Measurements from ENCODE around the gene PDCD2.

The PDCD2 gene

GRCh38 chr6:170561555-170561954 lies 22.9 kb downstream of the PDCD2 start:
- Mint-ChIP-seq H3K9me3 (no peaks in the 10 kb centered on the region), H3K4me1 (peaks cover 29% of the 10 kb centered on the region), H3K27ac (peak overlapping the region; percentile 54), H3K4me3 (no peak overlapping the region), H3K36me3 (peaks cover 100% of the 10 kb centered on the region)
- ATAC-seq, result no peak
- DNase-seq (ENCODE audit: low spot score in 2 of 2), result no peak

- Mint-ChIP-seq H3K27ac (no peak overlapping the region), H3K36me3 (peaks cover 53% of the 10 kb centered on the region), H3K9me3 (no peaks in the 10 kb centered on the region), H3K4me3 (no peak overlapping the region), H3K4me1 (peaks cover 15% of the 10 kb centered on the region)
- no peak for ATAC-seq
- no peak for DNase-seq (ENCODE audit: low spot score in 2 of 2)
These were observed 29.1 kb downstream of the PDCD2 start for GRCh38 chr6:170555305-170555704.

GRCh38 chr6:170554796-170555137 lies 29.7 kb downstream of the PDCD2 start:
- H3K4me3 Mint-ChIP-seq, result no peak overlapping the region
- no peak overlapping the region for H3K27ac Mint-ChIP-seq
- H3K4me1 Mint-ChIP-seq, result peaks cover 10% of the 10 kb centered on the region
- ATAC-seq (no peak), DNase-seq (ENCODE audit: low spot score in 2 of 2) (no peak)
- H3K36me3 Mint-ChIP-seq, result peaks cover 53% of the 10 kb centered on the region
- no peaks in the 10 kb centered on the region for H3K9me3 Mint-ChIP-seq

- peak; percentile 98 for ATAC-seq
- H3K36me3 Mint-ChIP-seq, result peaks cover 53% of the 10 kb centered on the region
- no peak within 1 kb of the TSS for H3K27ac Mint-ChIP-seq
- no peaks in the 10 kb centered on the region for H3K9me3 Mint-ChIP-seq
- peaks cover 10% of the 10 kb centered on the region for H3K4me1 Mint-ChIP-seq
- peak; percentile 87 to 97 for DNase-seq (ENCODE audit: low spot score in 2 of 2)
- H3K4me3 Mint-ChIP-seq, result no peak within 1 kb of the TSS
These were observed 30.2 kb downstream of the PDCD2 start, which contains the start of gene TBP for GRCh38 chr6:170554013-170554795. Gene TBP, plus strand, starts transcription at chr6:170554369. Its CDS starts 2,661 bp downstream, at chr6:170557030.

- DNase-seq (ENCODE audit: low spot score in 2 of 2) (no peak), ATAC-seq (peak; percentile 70)
- Mint-ChIP-seq H3K27ac (no peak overlapping the region), H3K36me3 (peaks cover 53% of the 10 kb centered on the region), H3K4me1 (peaks cover 12% of the 10 kb centered on the region), H3K4me3 (no peak overlapping the region), H3K9me3 (no peaks in the 10 kb centered on the region)
These were observed 30.9 kb downstream of the PDCD2 start for GRCh38 chr6:170553534-170554012.

GRCh38 chr6:170552765-170553533 lies 31.5 kb downstream of the PDCD2 start, which contains the start of gene PSMB1:
Gene PSMB1, minus strand, starts transcription at chr6:170553307. Its CDS starts 65 bp downstream, at chr6:170553242.
- ATAC-seq, result peak; percentile 62
- H3K4me3 Mint-ChIP-seq, result no peak within 1 kb of the TSS
- DNase-seq (ENCODE audit: low spot score in 2 of 2), result peak; percentile 62 to 90
- peaks cover 53% of the 10 kb centered on the region for H3K36me3 Mint-ChIP-seq
- H3K27ac Mint-ChIP-seq, result no peak within 1 kb of the TSS
- peaks cover 19% of the 10 kb centered on the region for H3K4me1 Mint-ChIP-seq
- H3K9me3 Mint-ChIP-seq, result no peaks in the 10 kb centered on the region

GRCh38 chr6:170545405-170545804 lies 39.0 kb downstream of the PDCD2 start:
- no peaks in the 10 kb centered on the region for H3K9me3 Mint-ChIP-seq
- no peak for ATAC-seq
- peaks cover 36% of the 10 kb centered on the region for H3K4me1 Mint-ChIP-seq
- no peak for DNase-seq (ENCODE audit: low spot score in 2 of 2)
- no peak overlapping the region for H3K27ac Mint-ChIP-seq
- H3K4me3 Mint-ChIP-seq, result no peak overlapping the region
- peaks cover 100% of the 10 kb centered on the region for H3K36me3 Mint-ChIP-seq

- peaks cover 18% of the 10 kb centered on the region for H3K4me1 Mint-ChIP-seq
- peak overlapping the region; percentile 58 for H3K27ac Mint-ChIP-seq
- DNase-seq (ENCODE audit: low spot score in 2 of 2) (no peak), ATAC-seq (no peak)
- H3K9me3 Mint-ChIP-seq, result no peaks in the 10 kb centered on the region
- peaks cover 100% of the 10 kb centered on the region for H3K36me3 Mint-ChIP-seq
- H3K4me3 Mint-ChIP-seq, result no peak overlapping the region
These were observed 42.3 kb downstream of the PDCD2 start for GRCh38 chr6:170542031-170542719.

- Mint-ChIP-seq H3K4me3 (no peak overlapping the region), H3K36me3 (peaks cover 100% of the 10 kb centered on the region), H3K9me3 (no peaks in the 10 kb centered on the region), H3K4me1 (peaks cover 18% of the 10 kb centered on the region), H3K27ac (no peak overlapping the region)
- DNase-seq (ENCODE audit: low spot score in 2 of 2), result no peak
- no peak for ATAC-seq
These were observed 47.1 kb downstream of the PDCD2 start for GRCh38 chr6:170537329-170537728.

GRCh38 chr6:170536671-170537070 lies 47.8 kb downstream of the PDCD2 start:
- Mint-ChIP-seq H3K36me3 (peaks cover 99% of the 10 kb centered on the region), H3K27ac (peak overlapping the region; percentile 29), H3K4me3 (no peak overlapping the region), H3K9me3 (no peaks in the 10 kb centered on the region), H3K4me1 (peaks cover 18% of the 10 kb centered on the region)
- ATAC-seq, result no peak
- DNase-seq (ENCODE audit: low spot score in 2 of 2), result no peak

- no peak overlapping the region for H3K4me3 Mint-ChIP-seq
- DNase-seq (ENCODE audit: low spot score in 2 of 2), result no peak
- peaks cover 4% of the 10 kb centered on the region for H3K4me1 Mint-ChIP-seq
- no peak overlapping the region for H3K27ac Mint-ChIP-seq
- ATAC-seq, result no peak
- no peaks in the 10 kb centered on the region for H3K9me3 Mint-ChIP-seq
- H3K36me3 Mint-ChIP-seq, result peaks cover 83% of the 10 kb centered on the region
These were observed 49.4 kb downstream of the PDCD2 start for GRCh38 chr6:170535004-170535403.

GRCh38 chr6:170533792-170534191 lies 50.6 kb downstream of the PDCD2 start:
- H3K36me3 Mint-ChIP-seq, result peaks cover 71% of the 10 kb centered on the region
- no peak overlapping the region for H3K27ac Mint-ChIP-seq

GRCh38 chr6:170532867-170533488 lies 51.5 kb downstream of the PDCD2 start:
- Mint-ChIP-seq H3K9me3 (no peaks in the 10 kb centered on the region), H3K4me1 (no peaks in the 10 kb centered on the region), H3K36me3 (peaks cover 63% of the 10 kb centered on the region), H3K4me3 (no peak overlapping the region), H3K27ac (no peak overlapping the region)
- DNase-seq (ENCODE audit: low spot score in 2 of 2) (no peak), ATAC-seq (no peak)

More at GRCh38 chr6:170533792-170534191, 50.6 kb downstream of the PDCD2 start:
- ATAC-seq (no peak), DNase-seq (ENCODE audit: low spot score in 2 of 2) (no peak)
- no peaks in the 10 kb centered on the region for H3K9me3 Mint-ChIP-seq
- H3K4me1 Mint-ChIP-seq, result no peaks in the 10 kb centered on the region
- no peak overlapping the region for H3K4me3 Mint-ChIP-seq

- H3K36me3 Mint-ChIP-seq, result peaks cover 32% of the 10 kb centered on the region
- no peak overlapping the region for H3K4me3 Mint-ChIP-seq
- no peak overlapping the region for H3K27ac Mint-ChIP-seq
- DNase-seq (ENCODE audit: low spot score in 2 of 2), result peak; percentile 49 to 78
- no peaks in the 10 kb centered on the region for H3K4me1 Mint-ChIP-seq
- H3K9me3 Mint-ChIP-seq, result no peaks in the 10 kb centered on the region
- peak; percentile 75 for ATAC-seq
These were observed 54.5 kb downstream of the PDCD2 start for GRCh38 chr6:170529839-170530469.
